HepG2 (cell line): ENCODE data around the gene GALNT15. TPM values are rescaled to one million over a fixed set of nuclear protein-coding genes. Genes with fewer than 3 reads are reported as not detected.

Experiments used
- ATAC-seq: fragments of 200-7000 bp; cut with Tn5 transposase; 3 replicates; pipeline ENCODE4 v1.9.1; 2020; ENCODE audit warnings: mild to moderate bottlenecking, moderate library complexity
- BruUV-seq: library from RNA; stranded (reverse); fragments of 400-500 nt; replicated peaks from 2 replicates; lab custom pipeline; 2021; lab: Mats Ljungman, UMichigan
- CTCF ChIA-PET: fragments of 300-600 bp; formaldehyde crosslinking; extraction: SDS; loops from one replicate; lab custom pipeline; 2021; ENCODE audit warnings: low total read pairs, inconsistent platforms, low intra/inter-chr PET ratio; lab: Yijun Ruan, JAX
- POLR2A ChIA-PET: fragments of 350-600 bp; sonication (Branson Sonifier 250); formaldehyde crosslinking; loops from one replicate; lab custom pipeline; 2020; ENCODE audit warnings: antibody characterized with exemption, inconsistent platforms; lab: Yijun Ruan, JAX
- DNase-seq: peaks from one replicate; pipeline ENCODE4 v3.0.0-alpha.2; 2015; ENCODE audit warnings: low spot score
- FAIRE-seq: peaks from 3 replicates; lab custom pipeline; 2011; peaks lifted over from hg19 to GRCh38; lab: Jason Lieb, UNC
- H2AFZ ChIP-seq: one replicate; pipeline ENCODE4 v1.6.1; 2011; ENCODE audit warnings: low read length, inconsistent platforms
- H3K27ac ChIP-seq: fragments of 300-600 bp; 3 replicates; pipeline ENCODE4 v1.8.0; 2011; ENCODE audit warnings: mixed run types, mild to moderate bottlenecking, mixed read lengths, low read length, inconsistent platforms; ENCODE audit not compliant: insufficient read depth; ENCODE audit errors: extremely low read length
- H3K27me3 ChIP-seq, 2 experiments: fragments of 200-600 bp in 1 of 2; 2 replicates in 1 of 2; 3 replicates in 1 of 2; pipeline versions ENCODE4 v1.6.0 to v1.8.0; 2011; ENCODE audit warnings: low read length in 2 of 2, mild to moderate bottlenecking in 2 of 2, moderate library complexity in 2 of 2, inconsistent platforms in 1 of 2; ENCODE audit not compliant: insufficient read depth in 2 of 2, control insufficient read depth in 1 of 2
- H3K36me3 ChIP-seq, 2 experiments: fragments of 200-600 bp in 1 of 2; replicated peaks in 1 of 2; 2 replicates in 1 of 2; 3 replicates in 1 of 2; pipeline versions ENCODE4 v1.5.1 to v1.8.0; 2011; ENCODE audit warnings: low read length in 2 of 2, inconsistent platforms in 1 of 2; ENCODE audit not compliant: insufficient read depth in 2 of 2, control insufficient read depth in 1 of 2
- H3K4me1 ChIP-seq: 2 replicates; pipeline ENCODE4 v1.5.1; 2012; ENCODE audit warnings: low read length, inconsistent platforms; ENCODE audit not compliant: insufficient read depth
- H3K4me2 ChIP-seq: 2 replicates; pipeline ENCODE4 v1.6.0; 2011; ENCODE audit warnings: low read depth, low read length, inconsistent platforms
- H3K4me3 ChIP-seq, 3 experiments: fragments of 200-600 bp in 1 of 3; sonication (generic), shearing (Covaris generic) in 1 of 3; replicated peaks in 1 of 3; 2 replicates each; pipeline ENCODE4 v1.5.1; 2011 to 2016; ENCODE audit warnings: low read length in 3 of 3, inconsistent platforms in 2 of 3, low read depth in 2 of 3, mild to moderate bottlenecking in 2 of 3, control low read depth in 1 of 3, mixed read lengths in 1 of 3; ENCODE audit not compliant: insufficient read depth in 1 of 3
- H3K79me2 ChIP-seq: one replicate; pipeline ENCODE4 v1.6.1; 2011; ENCODE audit warnings: low read length, inconsistent platforms; ENCODE audit not compliant: insufficient read depth
- H3K9ac ChIP-seq: 2 replicates; pipeline ENCODE4 v1.6.0; 2011; ENCODE audit warnings: mild to moderate bottlenecking, low read depth, low read length, inconsistent platforms; ENCODE audit not compliant: insufficient read depth
- H3K9me3 ChIP-seq: 2 replicates; pipeline ENCODE4 v1.5.1; 2012; ENCODE audit warnings: mild to moderate bottlenecking, low read length
- H4K20me1 ChIP-seq: 2 replicates; pipeline ENCODE4 v1.6.0; 2011; ENCODE audit warnings: inconsistent platforms, mild to moderate bottlenecking, low read length, moderate library complexity; ENCODE audit not compliant: insufficient read depth
- CBFB ChIP-seq: sonication (generic); formaldehyde crosslinking; IDR thresholded peaks from 2 replicates; pipeline ENCODE4 v1.4.0; 2020; ENCODE audit warnings: missing genetic modification reagents
- CREBL2 ChIP-seq: sonication (generic); formaldehyde crosslinking; IDR thresholded peaks from 2 replicates; pipeline ENCODE4 v1.8.1; 2023; ENCODE audit warnings: missing genetic modification reagents, mild to moderate bottlenecking, borderline replicate concordance
- HNF1B ChIP-seq: sonication (generic); formaldehyde crosslinking; IDR thresholded peaks from 2 replicates; pipeline ENCODE4 v1.5.1; 2020; ENCODE audit warnings: mild to moderate bottlenecking, moderate library complexity, missing genetic modification reagents
- NCOA5 ChIP-seq: sonication (generic); formaldehyde crosslinking; IDR thresholded peaks from 2 replicates; pipeline ENCODE4 v1.4.0; 2020; ENCODE audit warnings: missing genetic modification reagents
- PAX8 ChIP-seq: sonication (generic); formaldehyde crosslinking; IDR thresholded peaks from 2 replicates; pipeline ENCODE4 v1.8.0; 2022; ENCODE audit warnings: mild to moderate bottlenecking, missing genetic modification reagents, borderline replicate concordance
- PCBP1 ChIP-seq: fragments of 200-400 bp; formaldehyde crosslinking; IDR thresholded peaks from 2 replicates; pipeline ENCODE4 v1.6.1; 2017; ENCODE audit warnings: mild to moderate bottlenecking, low read depth, low read length, borderline replicate concordance
- SIN3B ChIP-seq: fragments of 150-350 bp; IDR thresholded peaks from 2 replicates; pipeline ENCODE4 v1.6.1; 2014; ENCODE audit warnings: low read length
- TEAD3 ChIP-seq: optimal IDR thresholded peaks from 2 replicates; pipeline ENCODE3; 2016; ENCODE audit warnings: borderline replicate concordance
- THYN1 ChIP-seq: sonication (generic); formaldehyde crosslinking; IDR thresholded peaks from 2 replicates; pipeline ENCODE4 v1.8.1; 2023; ENCODE audit warnings: low read depth, mild to moderate bottlenecking, moderate library complexity, missing genetic modification reagents, borderline replicate concordance
- ZBTB20 ChIP-seq: sonication (generic); formaldehyde crosslinking; IDR thresholded peaks from 2 replicates; pipeline ENCODE4 v1.8.1; 2023; ENCODE audit warnings: missing genetic modification reagents, low read depth, mild to moderate bottlenecking, borderline replicate concordance
- ZMYM3 ChIP-seq: sonication (generic); formaldehyde crosslinking; IDR thresholded peaks from 2 replicates; pipeline ENCODE4 v1.5.1; 2020; ENCODE audit warnings: mild to moderate bottlenecking, missing genetic modification reagents
- ZNF576 ChIP-seq: sonication (generic); formaldehyde crosslinking; IDR thresholded peaks from 2 replicates; pipeline ENCODE4 v1.4.0; 2020; ENCODE audit warnings: mild to moderate bottlenecking, missing genetic modification reagents
- ZNF740 ChIP-seq: sonication (generic); formaldehyde crosslinking; IDR thresholded peaks from 2 replicates; pipeline ENCODE4 v1.4.0; 2020; ENCODE audit warnings: missing genetic modification reagents
- WGBS: methylation state at CpG from one replicate; pipeline ENCODE4 v1.1.6; 2017; ENCODE audit warnings: low lambda C conversion rate; 5-methylcytosine and 5-hydroxymethylcytosine counted together
- in situ Hi-C: cut with HindIII; loops from 2 replicates; pipeline ENCODE4 v1.10.0; 2017; ENCODE audit warnings: low pct_unique_long_range_greater_than_20kb; ENCODE audit not compliant: extremely low pct_ligation_motif_present
- intact Hi-C: fragments of 100-400 bp; cut with micrococcal nuclease; formaldehyde crosslinking; loops from one replicate; pipeline ENCODE4 v1.10.0; 2022; ENCODE audit not compliant: unreplicated experiment
- polyA plus RNA-seq, 8 experiments: library from polyadenylated mRNA; depleted of rRNA in 3 of 8; stranded (reverse) in 7 of 8; unstranded in 1 of 8; fragments of >200 nt; fragmentation: Illumina TruSeq in 4 of 8; extraction: Trizol in 4 of 8; gene quantifications; 2 replicates each; pipeline versions ENCODE4 v1.2.1 to v1.2.3, GENCODE V29; 2011 to 2016; ENCODE audit warnings: low read depth in 4 of 8, missing spikeins in 1 of 8, mixed read lengths in 1 of 8; ENCODE audit not compliant: insufficient read depth in 1 of 8
- total RNA-seq, 5 experiments: library from RNA; depleted of rRNA; stranded (reverse); fragments of >200 nt; fragmentation: Illumina TruSeq; extraction: Trizol; gene quantifications; 2 replicates each; pipeline ENCODE4 v1.2.3, GENCODE V29; 2016; ENCODE audit warnings: low read depth in 1 of 5

The GALNT15 gene
- total and polyA plus RNA-seq, 2 of the 13 experiments (the other 11 are each of a cell fraction or from before 2014, with no cell fraction given): 0.02 to 0.04 TPM

GRCh38 chr3:16239086-16239770 lies 64.7 kb downstream of the GALNT15 start:
- H2AFZ ChIP-seq: no peak overlapping the region
- H3K9me3 ChIP-seq: no peaks in the 10 kb centered on the region
- no peak overlapping the region for H3K27ac ChIP-seq
- in situ Hi-C loops: loop anchor here (25.0 kb wide), 1 partner anchor 602 kb away; no protein-coding TSS in a partner anchor
- no peaks in the 10 kb centered on the region for H3K79me2 ChIP-seq
- intact Hi-C loops: no loop called here
- DNase-seq (no peak), FAIRE-seq (no peak), ATAC-seq (no peak)
- H3K4me2 ChIP-seq: no peak overlapping the region
- H3K9ac ChIP-seq: no peak overlapping the region
- no TSS peak for BruUV-seq
- H4K20me1 ChIP-seq: no peaks in the 10 kb centered on the region
- H3K4me1 ChIP-seq: no peaks in the 10 kb centered on the region
- 28% methylated on average over 3 of the region's 3 CpGs for WGBS
- POLR2A ChIA-PET: no interaction called here
- H3K27me3 ChIP-seq: peaks cover under 1 to 15% of the 10 kb centered on the region in 2 experiments; a peak in 2 of 5 replicates
- TF ChIP-seq TEAD3 (no peak), HNF1B (CRISPR knock-in tag) (no peak), ZMYM3 (CRISPR knock-in tag) (no peak)
- CTCF ChIA-PET: no interaction called here
- H3K4me3 ChIP-seq: no peak overlapping the region
- H3K36me3 ChIP-seq: no peaks in the 10 kb centered on the region

- H3K4me3 ChIP-seq: no peak overlapping the region
- H3K27ac ChIP-seq: no peak overlapping the region
- peaks cover 1 to 15% of the 10 kb centered on the region in 2 experiments; a peak in 2 of 5 replicates for H3K27me3 ChIP-seq
- no peaks in the 10 kb centered on the region for H3K9me3 ChIP-seq
- intact Hi-C loops: loop anchor here (10.0 kb wide), 2 partner anchors 425 to 635 kb away; partner anchors contain the start of genes BTD and HACL1
- WGBS: 6% methylated on average over 4 of the region's 4 CpGs
- ChIA-PET CTCF (no interaction called here), POLR2A (no interaction called here)
- H2AFZ ChIP-seq: no peak overlapping the region
- no peaks in the 10 kb centered on the region for H4K20me1 ChIP-seq
- H3K4me2 ChIP-seq: no peak overlapping the region
- no peaks in the 10 kb centered on the region for H3K36me3 ChIP-seq
- in situ Hi-C loops: loop anchor here (25.0 kb wide), 1 partner anchor 602 kb away; no protein-coding TSS in a partner anchor
- no peaks in the 10 kb centered on the region for H3K79me2 ChIP-seq
- H3K4me1 ChIP-seq: no peaks in the 10 kb centered on the region
- DNase-seq: no peak
- no peak for ATAC-seq
- no TSS peak for BruUV-seq
- H3K9ac ChIP-seq: no peak overlapping the region
- no peak for FAIRE-seq
- TF ChIP-seq PAX8 (CRISPR knock-in tag): no peak
- no peak for TF ChIP-seq ZBTB20
- no peak for TF ChIP-seq ZNF576 (CRISPR knock-in tag)
- no peak for TF ChIP-seq NCOA5
- no peak for TF ChIP-seq CREBL2
- TF ChIP-seq CBFB: no peak
- TF ChIP-seq SIN3B: no peak
- TF ChIP-seq PCBP1: no peak
- TF ChIP-seq THYN1 (CRISPR knock-in tag): no peak
- no peak for TF ChIP-seq ZNF740 (CRISPR knock-in tag)
Observed at GRCh38 chr3:16239780-16240179, 65.3 kb downstream of the GALNT15 start.
